Mesendoderm (in vitro differentiated cells): ENCODE measurements around the gene ITGB7.
A peak's percentile ranks its signal among the peaks of the same experiment; 100 is the strongest.

ENCODE experiments used
- DNase-seq: peaks from one replicate; pipeline ENCODE4 v3.0.0; 2013
- H2AK5ac ChIP-seq: 2 replicates; pipeline ENCODE4 v1.6.1; 2013; ENCODE audit warnings: low read length, inconsistent platforms
- H2BK120ac ChIP-seq: 2 replicates; pipeline ENCODE4 v1.6.1; 2013; ENCODE audit warnings: low read depth, mild to moderate bottlenecking, low read length, moderate library complexity, mixed read lengths
- H2BK15ac ChIP-seq: replicated peaks from 2 replicates; pipeline ENCODE4 v1.6.1; 2013; ENCODE audit warnings: low read depth, mild to moderate bottlenecking, moderate library complexity
- H2BK5ac ChIP-seq: 2 replicates; pipeline ENCODE4 v1.6.1; 2013; ENCODE audit warnings: low read length, inconsistent platforms
- H3K18ac ChIP-seq: 2 replicates; pipeline ENCODE4 v1.6.1; 2013; ENCODE audit warnings: mild to moderate bottlenecking, low read length, mixed read lengths
- H3K23ac ChIP-seq: one replicate; pipeline ENCODE4 v1.6.1; 2013; ENCODE audit warnings: low read length
- H3K27ac ChIP-seq: 2 replicates; pipeline ENCODE4 v1.5.1; 2013; ENCODE audit warnings: low read depth, mild to moderate bottlenecking, inconsistent platforms, low read length, moderate library complexity
- H3K27me3 ChIP-seq: 2 replicates; pipeline ENCODE4 v1.6.1; 2013; ENCODE audit warnings: low read length, control low read depth, mild to moderate bottlenecking, inconsistent platforms; ENCODE audit not compliant: insufficient read depth, poor library complexity
- H3K36me3 ChIP-seq: 2 replicates; pipeline ENCODE4 v1.6.1; 2013; ENCODE audit warnings: low read length, inconsistent platforms; ENCODE audit not compliant: control insufficient read depth, insufficient read depth
- H3K4ac ChIP-seq: one replicate; pipeline ENCODE4 v1.6.1; 2013; ENCODE audit warnings: low read depth, mild to moderate bottlenecking, low read length, moderate library complexity
- H3K4me1 ChIP-seq: 2 replicates; pipeline ENCODE4 v1.6.1; 2013; ENCODE audit warnings: low read depth, low read length, inconsistent platforms; ENCODE audit not compliant: control insufficient read depth
- H3K4me2 ChIP-seq: 2 replicates; pipeline ENCODE4 v1.6.1; 2013; ENCODE audit warnings: low read length
- H3K4me3 ChIP-seq: 2 replicates; pipeline ENCODE4 v1.5.1; 2013; ENCODE audit warnings: mild to moderate bottlenecking, low read length
- H3K56ac ChIP-seq: one replicate; pipeline ENCODE4 v1.6.1; 2013; ENCODE audit warnings: low read length
- H3K79me1 ChIP-seq: 2 replicates; pipeline ENCODE4 v1.6.1; 2013; ENCODE audit warnings: low read length, inconsistent platforms
- H3K79me2 ChIP-seq: 2 replicates; pipeline ENCODE4 v1.6.1; 2013; ENCODE audit warnings: mild to moderate bottlenecking, low read length; ENCODE audit not compliant: control insufficient read depth, insufficient read depth
- H3K9ac ChIP-seq: 2 replicates; pipeline ENCODE4 v1.6.1; 2013; ENCODE audit warnings: low read length, inconsistent platforms
- H4K5ac ChIP-seq: one replicate; pipeline ENCODE4 v1.6.1; 2013; ENCODE audit warnings: low read length
- H4K8ac ChIP-seq: one replicate; pipeline ENCODE4 v1.6.1; 2013; ENCODE audit warnings: low read depth, mild to moderate bottlenecking, control low read depth, low read length, moderate library complexity
- WGBS: extraction: QIAGEN DNeasy Blood & Tissue Kit; methylation state at CpG from one replicate; pipeline ENCODE4 v1.1.7; 2013; ENCODE audit warnings: low lambda C conversion rate, missing lambda C conversion rate; ENCODE audit not compliant: insufficient coverage; ENCODE audit errors: extremely low coverage; 5-methylcytosine and 5-hydroxymethylcytosine counted together

ITGB7 gene

DNA sequence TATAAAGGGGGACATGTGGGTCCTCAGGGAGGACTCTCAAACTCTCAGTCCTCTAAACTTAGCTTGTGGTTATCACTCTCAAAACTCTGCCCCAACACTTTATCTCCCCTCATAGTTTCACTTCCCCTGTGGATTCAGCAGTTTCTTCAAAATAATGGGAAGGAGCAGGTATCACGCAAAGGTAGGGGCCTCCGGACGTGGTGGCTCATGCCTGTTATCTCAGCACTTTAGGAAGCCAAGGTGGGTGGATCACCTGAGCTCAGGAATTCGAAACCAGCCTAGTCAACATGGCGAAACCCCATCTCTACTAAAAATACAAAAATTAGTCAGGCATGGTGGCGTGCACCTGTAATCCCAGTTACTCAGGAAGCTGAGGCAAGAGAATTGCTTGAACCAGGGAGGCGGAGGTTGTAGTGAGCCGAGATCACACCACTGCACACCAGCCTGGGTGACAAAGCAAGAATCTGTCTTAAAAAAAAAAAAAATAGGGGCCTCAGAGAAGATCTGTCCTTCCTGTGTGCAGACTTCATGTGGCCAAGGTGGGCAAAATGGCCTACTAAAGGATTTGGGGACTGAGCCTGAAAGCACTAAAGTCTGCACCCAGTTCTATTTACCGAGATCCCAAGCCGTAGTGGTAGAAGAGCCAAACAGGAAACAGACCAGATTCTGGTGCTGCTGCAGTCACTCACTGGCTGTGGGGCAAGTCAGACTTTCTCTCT, 6.4 kb downstream of the ITGB7 start:
- Histone ChIP-seq H2BK120ac (no peak overlapping the region), H3K4ac (no peak overlapping the region), H3K36me3 (no peaks in the 10 kb centered on the region), H3K79me1 (no peaks in the 10 kb centered on the region), H3K18ac (no peak overlapping the region), H4K8ac (no peak overlapping the region), H3K4me2 (no peak overlapping the region), H2BK5ac (no peak overlapping the region), H3K4me3 (no peak overlapping the region), H3K23ac (no peak overlapping the region), H3K79me2 (no peaks in the 10 kb centered on the region), H3K4me1 (no peaks in the 10 kb centered on the region), H2AK5ac (no peak overlapping the region), H2BK15ac (no peak overlapping the region), H3K27ac (no peak overlapping the region), H3K9ac (no peak overlapping the region), H3K56ac (no peak overlapping the region), H4K5ac (no peak overlapping the region), H3K27me3 (no peaks in the 10 kb centered on the region)
- no CpG with 5 or more reads among the region's 10 CpGs for WGBS
- DNase-seq = no peak

- DNase-seq = no peak
- no peaks in the 10 kb centered on the region for H3K79me1 ChIP-seq
- H3K27ac ChIP-seq = no peak overlapping the region
- no peaks in the 10 kb centered on the region for H3K27me3 ChIP-seq
- H3K18ac ChIP-seq = no peak overlapping the region
- no peak overlapping the region for H2BK120ac ChIP-seq
- H3K23ac ChIP-seq = no peak overlapping the region
- no peak overlapping the region for H3K9ac ChIP-seq
- H2AK5ac ChIP-seq = no peak overlapping the region
- no peak overlapping the region for H4K8ac ChIP-seq
- H2BK15ac ChIP-seq = no peak overlapping the region
- no CpG with 5 or more reads among the region's 2 CpGs for WGBS
- no peak overlapping the region for H3K4me3 ChIP-seq
- no peaks in the 10 kb centered on the region for H3K36me3 ChIP-seq
- no peaks in the 10 kb centered on the region for H3K79me2 ChIP-seq
- H3K4me2 ChIP-seq = no peak overlapping the region
- H3K56ac ChIP-seq = no peak overlapping the region
- no peak overlapping the region for H4K5ac ChIP-seq
- H2BK5ac ChIP-seq = no peak overlapping the region
- no peaks in the 10 kb centered on the region for H3K4me1 ChIP-seq
- no peak overlapping the region for H3K4ac ChIP-seq
Observed at GRCh38 chr12:53200107-53200457, 7.0 kb downstream of the ITGB7 start.

- Histone ChIP-seq H3K18ac (no peak overlapping the region), H4K8ac (no peak overlapping the region), H3K4ac (no peak overlapping the region), H3K27me3 (no peaks in the 10 kb centered on the region), H2BK15ac (no peak overlapping the region), H4K5ac (no peak overlapping the region), H3K23ac (no peak overlapping the region), H3K79me2 (no peaks in the 10 kb centered on the region), H3K36me3 (no peaks in the 10 kb centered on the region), H2BK120ac (no peak overlapping the region), H2AK5ac (no peak overlapping the region), H3K9ac (no peak overlapping the region), H3K4me3 (no peak overlapping the region), H3K79me1 (no peaks in the 10 kb centered on the region), H3K4me1 (no peaks in the 10 kb centered on the region), H3K27ac (no peak overlapping the region), H3K4me2 (no peak overlapping the region), H3K56ac (no peak overlapping the region), H2BK5ac (no peak overlapping the region)
- WGBS = no CpG with 5 or more reads among the region's 3 CpGs
- no peak for DNase-seq
Observed at GRCh38 chr12:53199700-53200099, 7.4 kb downstream of the ITGB7 start.

- Histone ChIP-seq H4K5ac (no peak overlapping the region), H3K9ac (no peak overlapping the region), H3K79me1 (no peaks in the 10 kb centered on the region), H3K79me2 (no peaks in the 10 kb centered on the region), H2BK120ac (no peak overlapping the region), H3K4me1 (no peaks in the 10 kb centered on the region), H3K4ac (no peak overlapping the region), H3K4me3 (no peak overlapping the region), H4K8ac (no peak overlapping the region), H3K27ac (no peak overlapping the region), H2BK5ac (no peak overlapping the region), H3K18ac (no peak overlapping the region), H3K56ac (no peak overlapping the region), H2AK5ac (no peak overlapping the region), H3K27me3 (no peaks in the 10 kb centered on the region), H3K36me3 (no peaks in the 10 kb centered on the region), H3K23ac (no peak overlapping the region), H3K4me2 (no peak overlapping the region), H2BK15ac (no peak overlapping the region)
- WGBS = no CpG with 5 or more reads among the region's 5 CpGs
- no peak for DNase-seq
Observed at GRCh38 chr12:53198486-53199110, 8.5 kb downstream of the ITGB7 start.

DNA sequence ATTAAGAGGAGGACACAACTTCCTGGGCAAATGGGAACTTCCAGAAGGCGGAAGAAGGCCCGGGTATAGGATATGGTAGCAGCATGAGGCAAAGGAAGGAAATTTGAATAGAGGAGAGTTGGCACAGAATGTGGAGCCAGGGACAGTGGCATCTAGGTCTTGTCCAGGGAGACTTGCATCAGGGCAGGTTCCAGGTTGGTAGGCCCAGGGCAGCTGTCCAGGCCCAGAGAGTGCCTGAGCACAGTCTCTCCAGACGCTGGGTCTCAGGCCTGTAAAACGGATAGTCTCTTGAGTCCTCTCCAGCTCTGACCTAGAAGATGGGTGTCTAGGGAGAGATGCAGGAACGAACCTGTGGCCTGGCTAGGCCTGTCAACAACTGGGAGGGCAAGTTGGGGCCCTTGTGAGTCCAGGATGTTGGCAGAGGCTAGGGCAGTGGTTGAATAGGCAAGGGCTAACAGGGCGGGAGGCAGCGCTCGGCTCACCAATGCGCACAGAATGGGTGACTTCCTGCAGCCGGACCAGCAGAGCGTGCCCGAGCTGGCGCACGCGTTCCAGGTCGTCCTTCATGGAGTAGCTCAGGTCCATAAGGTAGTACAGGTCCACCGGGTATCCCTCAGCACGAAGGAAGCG, 9.9 kb downstream of the ITGB7 start:
- Histone ChIP-seq H3K27me3 (no peaks in the 10 kb centered on the region), H2BK120ac (no peak overlapping the region), H3K4ac (no peak overlapping the region), H2BK5ac (no peak overlapping the region), H3K4me2 (no peak overlapping the region), H3K36me3 (no peaks in the 10 kb centered on the region), H4K5ac (no peak overlapping the region), H3K4me3 (no peak overlapping the region), H3K18ac (no peak overlapping the region), H3K79me2 (no peaks in the 10 kb centered on the region), H2AK5ac (no peak overlapping the region), H3K56ac (peak overlapping the region; percentile 67), H3K27ac (no peak overlapping the region), H3K9ac (no peak overlapping the region), H3K23ac (no peak overlapping the region), H2BK15ac (no peak overlapping the region), H4K8ac (no peak overlapping the region), H3K79me1 (no peaks in the 10 kb centered on the region), H3K4me1 (no peaks in the 10 kb centered on the region)
- no peak for DNase-seq
- no CpG with 5 or more reads among the region's 19 CpGs for WGBS
